WTC11 (cell line): ENCODE results near the gene PIGU.

ENCODE experiments used
- ATF1 ChIP-seq: sonication (generic); formaldehyde crosslinking; IDR thresholded peaks from 2 replicates; pipeline ENCODE4 v1.8.1; 2023; ENCODE audit warnings: mild to moderate bottlenecking, moderate library complexity, missing genetic modification reagents
- ESRRA ChIP-seq: sonication (generic); formaldehyde crosslinking; IDR thresholded peaks from 2 replicates; pipeline ENCODE4 v1.8.1; 2022; ENCODE audit warnings: mild to moderate bottlenecking, missing genetic modification reagents, borderline replicate concordance
- ZNF121 ChIP-seq: sonication (generic); formaldehyde crosslinking; IDR thresholded peaks from 2 replicates; pipeline ENCODE4 v1.8.0; 2023; ENCODE audit warnings: missing genetic modification reagents
- ZNF138 ChIP-seq: sonication (generic); formaldehyde crosslinking; conservative IDR thresholded peaks from 2 replicates; pipeline ENCODE4 v1.8.1; 2022; ENCODE audit warnings: mild to moderate bottlenecking, moderate library complexity, missing genetic modification reagents
- TF ChIP-seq, protein P1 (sequence below): fragments of 200-600 bp; IDR thresholded peaks from 2 replicates; pipeline ENCODE4 v1.8.0; 2022; ENCODE audit warnings: antibody characterized with exemption
- TF ChIP-seq, protein P2 (sequence below): sonication (generic); formaldehyde crosslinking; conservative IDR thresholded peaks from 2 replicates; pipeline ENCODE4 v1.8.1; 2023; ENCODE audit warnings: mild to moderate bottlenecking, low read depth, missing genetic modification reagents, moderate library complexity

GRCh38 chr20:34709831-34710567 lies 33.1 kb upstream of the PIGU start:
- TF ChIP-seq, protein P1, sequence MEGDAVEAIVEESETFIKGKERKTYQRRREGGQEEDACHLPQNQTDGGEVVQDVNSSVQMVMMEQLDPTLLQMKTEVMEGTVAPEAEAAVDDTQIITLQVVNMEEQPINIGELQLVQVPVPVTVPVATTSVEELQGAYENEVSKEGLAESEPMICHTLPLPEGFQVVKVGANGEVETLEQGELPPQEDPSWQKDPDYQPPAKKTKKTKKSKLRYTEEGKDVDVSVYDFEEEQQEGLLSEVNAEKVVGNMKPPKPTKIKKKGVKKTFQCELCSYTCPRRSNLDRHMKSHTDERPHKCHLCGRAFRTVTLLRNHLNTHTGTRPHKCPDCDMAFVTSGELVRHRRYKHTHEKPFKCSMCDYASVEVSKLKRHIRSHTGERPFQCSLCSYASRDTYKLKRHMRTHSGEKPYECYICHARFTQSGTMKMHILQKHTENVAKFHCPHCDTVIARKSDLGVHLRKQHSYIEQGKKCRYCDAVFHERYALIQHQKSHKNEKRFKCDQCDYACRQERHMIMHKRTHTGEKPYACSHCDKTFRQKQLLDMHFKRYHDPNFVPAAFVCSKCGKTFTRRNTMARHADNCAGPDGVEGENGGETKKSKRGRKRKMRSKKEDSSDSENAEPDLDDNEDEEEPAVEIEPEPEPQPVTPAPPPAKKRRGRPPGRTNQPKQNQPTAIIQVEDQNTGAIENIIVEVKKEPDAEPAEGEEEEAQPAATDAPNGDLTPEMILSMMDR = no peak
- TF ChIP-seq ESRRA (no peak), ZNF138 (CRISPR knock-in tag) (no peak), ATF1 (no peak), ZNF121 (CRISPR knock-in tag) (no peak)
- TF ChIP-seq, protein P2, sequence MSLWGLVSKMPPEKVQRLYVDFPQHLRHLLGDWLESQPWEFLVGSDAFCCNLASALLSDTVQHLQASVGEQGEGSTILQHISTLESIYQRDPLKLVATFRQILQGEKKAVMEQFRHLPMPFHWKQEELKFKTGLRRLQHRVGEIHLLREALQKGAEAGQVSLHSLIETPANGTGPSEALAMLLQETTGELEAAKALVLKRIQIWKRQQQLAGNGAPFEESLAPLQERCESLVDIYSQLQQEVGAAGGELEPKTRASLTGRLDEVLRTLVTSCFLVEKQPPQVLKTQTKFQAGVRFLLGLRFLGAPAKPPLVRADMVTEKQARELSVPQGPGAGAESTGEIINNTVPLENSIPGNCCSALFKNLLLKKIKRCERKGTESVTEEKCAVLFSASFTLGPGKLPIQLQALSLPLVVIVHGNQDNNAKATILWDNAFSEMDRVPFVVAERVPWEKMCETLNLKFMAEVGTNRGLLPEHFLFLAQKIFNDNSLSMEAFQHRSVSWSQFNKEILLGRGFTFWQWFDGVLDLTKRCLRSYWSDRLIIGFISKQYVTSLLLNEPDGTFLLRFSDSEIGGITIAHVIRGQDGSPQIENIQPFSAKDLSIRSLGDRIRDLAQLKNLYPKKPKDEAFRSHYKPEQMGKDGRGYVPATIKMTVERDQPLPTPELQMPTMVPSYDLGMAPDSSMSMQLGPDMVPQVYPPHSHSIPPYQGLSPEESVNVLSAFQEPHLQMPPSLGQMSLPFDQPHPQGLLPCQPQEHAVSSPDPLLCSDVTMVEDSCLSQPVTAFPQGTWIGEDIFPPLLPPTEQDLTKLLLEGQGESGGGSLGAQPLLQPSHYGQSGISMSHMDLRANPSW (CRISPR knock-in tag) = no peak
